HepG2 (cell line): ENCODE measurements around the gene SLCO2B1. TPM values are rescaled to one million over a fixed set of nuclear protein-coding genes. Genes with fewer than 3 reads are reported as not detected.

ENCODE experiments used
- ADNP ChIP-seq: sonication (generic); formaldehyde crosslinking; IDR thresholded peaks from 2 replicates; pipeline ENCODE4 v1.4.0; 2020; ENCODE audit warnings: missing genetic modification reagents
- CENPBD1 ChIP-seq: sonication (generic); formaldehyde crosslinking; IDR thresholded peaks from 2 replicates; pipeline ENCODE4 v1.8.0; 2022; ENCODE audit warnings: missing genetic modification reagents, low read depth, mild to moderate bottlenecking, borderline replicate concordance
- FOXK2 ChIP-seq: fragments of 450-650 bp; IDR thresholded peaks from 2 replicates; pipeline ENCODE4 v1.6.1; 2016
- GABPB1 ChIP-seq: IDR thresholded peaks from 2 replicates; pipeline ENCODE4 v1.6.1; 2016; ENCODE audit warnings: mild to moderate bottlenecking, missing genetic modification reagents, moderate library complexity, missing compliant biosample characterization
- GZF1 ChIP-seq: sonication (generic); formaldehyde crosslinking; IDR thresholded peaks from 2 replicates; pipeline ENCODE4 v1.5.1; 2020; ENCODE audit warnings: mild to moderate bottlenecking, missing genetic modification reagents
- HOXA3 ChIP-seq: sonication (generic); formaldehyde crosslinking; IDR thresholded peaks from 2 replicates; pipeline ENCODE4 v1.5.0; 2020; ENCODE audit warnings: missing genetic modification reagents
- KAT2B ChIP-seq: fragments of 150-350 bp; IDR thresholded peaks from 2 replicates; pipeline ENCODE4 v1.6.1; 2014; ENCODE audit warnings: low read depth, low read length, borderline replicate concordance
- MAZ ChIP-seq, 2 experiments: sonication (generic) in 1 of 2; formaldehyde crosslinking in 1 of 2; IDR thresholded peaks; 2 replicates each; pipeline versions ENCODE4 v1.5.0 to v1.6.1; 2012 to 2020; ENCODE audit warnings: low read depth in 2 of 2, mild to moderate bottlenecking in 2 of 2, borderline replicate concordance in 1 of 2, improper control_type of control experiment in 1 of 2, low read length in 1 of 2, missing genetic modification reagents in 1 of 2, moderate library complexity in 1 of 2
- MXI1 ChIP-seq: IDR thresholded peaks from 3 replicates; pipeline ENCODE4 v1.6.1; 2012; ENCODE audit warnings: low read depth, low read length, inconsistent platforms, borderline replicate concordance
- MYPOP ChIP-seq: sonication (generic); formaldehyde crosslinking; IDR thresholded peaks from 2 replicates; pipeline ENCODE4 v1.8.1; 2023; ENCODE audit warnings: mild to moderate bottlenecking, moderate library complexity, missing genetic modification reagents
- SKIL ChIP-seq: sonication (generic); formaldehyde crosslinking; IDR thresholded peaks from 2 replicates; pipeline ENCODE4 v1.8.0; 2022; ENCODE audit warnings: missing genetic modification reagents, mild to moderate bottlenecking, moderate library complexity, borderline replicate concordance
- SMARCC2 ChIP-seq: fragments of 450-650 bp; IDR thresholded peaks from 2 replicates; pipeline ENCODE4 v1.6.1; 2017; ENCODE audit warnings: antibody characterized with exemption, mild to moderate bottlenecking
- ZMYM4 ChIP-seq: sonication (generic); formaldehyde crosslinking; IDR thresholded peaks from 2 replicates; pipeline ENCODE4 v1.8.1; 2023; ENCODE audit warnings: mild to moderate bottlenecking, missing genetic modification reagents
- ZNF263 ChIP-seq: sonication (generic); formaldehyde crosslinking; IDR thresholded peaks from 2 replicates; pipeline ENCODE4 v1.4.0; 2020; ENCODE audit warnings: missing genetic modification reagents
- ZNF329 ChIP-seq: sonication (generic); formaldehyde crosslinking; IDR thresholded peaks from 2 replicates; pipeline ENCODE4 v1.9.0; 2021; ENCODE audit warnings: low read depth, mild to moderate bottlenecking, missing genetic modification reagents
- ZNF431 ChIP-seq: sonication (generic); formaldehyde crosslinking; IDR thresholded peaks from 2 replicates; pipeline ENCODE4 v1.9.0; 2022; ENCODE audit warnings: missing genetic modification reagents, low read depth, mild to moderate bottlenecking, borderline replicate concordance
- ZNF441 ChIP-seq: sonication (generic); formaldehyde crosslinking; IDR thresholded peaks from 2 replicates; pipeline ENCODE4 v1.7.0; 2021; ENCODE audit warnings: missing genetic modification reagents, borderline replicate concordance
- ZNF674 ChIP-seq: sonication (generic); formaldehyde crosslinking; IDR thresholded peaks from 2 replicates; pipeline ENCODE4 v1.5.0; 2020; ENCODE audit warnings: low read depth, mild to moderate bottlenecking, missing genetic modification reagents
- ZNF749 ChIP-seq: sonication (generic); formaldehyde crosslinking; IDR thresholded peaks from 2 replicates; pipeline ENCODE4 v1.8.0; 2022; ENCODE audit warnings: mild to moderate bottlenecking, missing genetic modification reagents, moderate library complexity, borderline replicate concordance
- ZNF777 ChIP-seq: sonication (generic); formaldehyde crosslinking; IDR thresholded peaks from 2 replicates; pipeline ENCODE4 v1.4.0; 2020; ENCODE audit warnings: missing genetic modification reagents
- ZSCAN12 ChIP-seq: sonication (generic); formaldehyde crosslinking; IDR thresholded peaks from 2 replicates; pipeline ENCODE4 v1.9.0; 2021; ENCODE audit warnings: mild to moderate bottlenecking, missing genetic modification reagents
- ZSCAN29 ChIP-seq: sonication (generic); formaldehyde crosslinking; conservative IDR thresholded peaks from 2 replicates; pipeline ENCODE4 v1.4.0; 2020; ENCODE audit warnings: mild to moderate bottlenecking, missing genetic modification reagents
- polyA plus RNA-seq, 8 experiments: library from polyadenylated mRNA; depleted of rRNA in 3 of 8; stranded (reverse) in 7 of 8; unstranded in 1 of 8; fragments of >200 nt; fragmentation: Illumina TruSeq in 4 of 8; extraction: Trizol in 4 of 8; gene quantifications; 2 replicates each; pipeline versions ENCODE4 v1.2.1 to v1.2.3, GENCODE V29; 2011 to 2016; ENCODE audit warnings: low read depth in 4 of 8, missing spikeins in 1 of 8, mixed read lengths in 1 of 8; ENCODE audit not compliant: insufficient read depth in 1 of 8
- total RNA-seq, 5 experiments: library from RNA; depleted of rRNA; stranded (reverse); fragments of >200 nt; fragmentation: Illumina TruSeq; extraction: Trizol; gene quantifications; 2 replicates each; pipeline ENCODE4 v1.2.3, GENCODE V29; 2016; ENCODE audit warnings: low read depth in 1 of 5

Gene SLCO2B1
- total and polyA plus RNA-seq, 2 of the 13 experiments (the other 11 are each of a cell fraction or from before 2014, with no cell fraction given) = 15.3 to 19.8 TPM

- peak; percentile 68; the same call in 1 of the 2 replicates for TF ChIP-seq ZMYM4 (CRISPR knock-in tag)
- peak; percentile 59; the same call in 1 of the 2 replicates for TF ChIP-seq MAZ (IDR thresholded peaks at IDR 0.05; ENCODE audit: borderline replicate concordance, low read depth, low read length)
- peak; percentile 80; the same call in 1 of the 2 replicates for TF ChIP-seq MAZ (CRISPR knock-in tag; IDR thresholded peaks at IDR 0.05; ENCODE audit: low read depth)
- no peak for TF ChIP-seq GZF1 (CRISPR knock-in tag)
- peak; percentile 83 for TF ChIP-seq ZNF329
- TF ChIP-seq ZNF749 = no peak
- TF ChIP-seq ZNF431 (CRISPR knock-in tag) = peak; percentile 85
- peak; percentile 98 for TF ChIP-seq ZNF777 (CRISPR knock-in tag)
- peak; percentile 31; the same call in 1 of the 2 replicates for TF ChIP-seq GABPB1 (CRISPR knock-in tag)
- TF ChIP-seq MXI1 = 0 out of 3 replicates have a peak, but pooled peaks have one; percentile 42
- no peak for TF ChIP-seq ZSCAN12
- TF ChIP-seq ZNF263 (CRISPR knock-in tag) = peak; percentile 10; the same call in 1 of the 2 replicates
- no peak for TF ChIP-seq CENPBD1 (CRISPR knock-in tag)
- peak; percentile 21; the same call in 1 of the 2 replicates for TF ChIP-seq ADNP (CRISPR knock-in tag)
- TF ChIP-seq ZNF441 (CRISPR knock-in tag) = peak; percentile 69; the same call in 1 of the 2 replicates
- no peak for TF ChIP-seq KAT2B
- peak; percentile 94 for TF ChIP-seq MYPOP
- no peak for TF ChIP-seq FOXK2
- TF ChIP-seq SKIL (CRISPR knock-in tag) = no peak
- no peak for TF ChIP-seq SMARCC2
- TF ChIP-seq ZSCAN29 = no peak
- TF ChIP-seq HOXA3 (CRISPR knock-in tag) = peak; percentile 89
- TF ChIP-seq ZNF674 (CRISPR knock-in tag) = 0 out of 2 replicates have a peak, but pooled peaks have one; percentile 55
These were observed 90.4 kb downstream of the SLCO2B1 start (continued) for GRCh38 chr11:75241036-75241905.
